WTC11 (cell line): ENCODE results near the gene IPO4. TPM values are rescaled to one million over a fixed set of nuclear protein-coding genes. Genes with fewer than 3 reads are reported as not detected.
A peak's percentile ranks its signal among the peaks of the same experiment; 100 is the strongest.

Experiments
- ATAC-seq: fragments of 200-7000 bp; cut with Tn5 transposase; 2 replicates; pipeline ENCODE4 v1.10.0; 2021; ENCODE audit warnings: mild to moderate bottlenecking, moderate library complexity
- CTCF ChIA-PET: fragments of 300-600 bp; sonication (Branson Sonifier 250); formaldehyde crosslinking; loops from one replicate; lab custom pipeline; 2021; ENCODE audit warnings: antibody characterized with exemption; lab: Charles Lee
- POLR2A ChIA-PET: fragments of 350-600 bp; sonication (Branson Sonifier 250); formaldehyde crosslinking; loops from one replicate; lab custom pipeline; 2021; ENCODE audit warnings: antibody characterized with exemption; lab: Charles Lee
- DNase-seq: peaks from one replicate; pipeline ENCODE4 v3.0.0; 2021; ENCODE audit warnings: low spot score
- H3K27ac Mint-ChIP-seq: 2 replicates; pipeline ENCODE4 v1.8.0; 2021; ENCODE audit warnings: mixed read lengths
- H3K27me3 Mint-ChIP-seq: 2 replicates; pipeline ENCODE4 v1.8.0; 2021; ENCODE audit warnings: low read depth, mild to moderate bottlenecking, moderate library complexity, mixed read lengths
- H3K36me3 Mint-ChIP-seq: 2 replicates; pipeline ENCODE4 v1.8.0; 2021; ENCODE audit warnings: mixed read lengths
- H3K4me1 Mint-ChIP-seq: 2 replicates; pipeline ENCODE4 v1.8.0; 2022; ENCODE audit warnings: mixed read lengths
- H3K4me3 Mint-ChIP-seq: 2 replicates; pipeline ENCODE4 v1.8.0; 2021; ENCODE audit warnings: mild to moderate bottlenecking, moderate library complexity, mixed read lengths
- H3K9me3 Mint-ChIP-seq: 2 replicates; pipeline ENCODE4 v1.8.0; 2021; ENCODE audit warnings: mixed read lengths
- AR ChIP-seq: fragments of 250-450 bp; sonication (Bioruptor Pico); IDR thresholded peaks from 2 replicates; pipeline ENCODE4 v1.9.0; 2021; ENCODE audit warnings: mild to moderate bottlenecking
- ATF2 ChIP-seq: sonication (generic); formaldehyde crosslinking; IDR thresholded peaks from 2 replicates; pipeline ENCODE4 v1.8.1; 2022; ENCODE audit warnings: low read depth, missing genetic modification reagents, borderline replicate concordance
- CDX4 ChIP-seq: fragments of 250-450 bp; sonication (Bioruptor Pico); IDR thresholded peaks from 2 replicates; pipeline ENCODE4 v1.9.0; 2021; ENCODE audit warnings: moderate library complexity, mild to moderate bottlenecking, inconsistent platforms, borderline replicate concordance
- CREB1 ChIP-seq: sonication (generic); formaldehyde crosslinking; IDR thresholded peaks from 2 replicates; pipeline ENCODE4 v1.8.0; 2023; ENCODE audit warnings: mild to moderate bottlenecking, missing genetic modification reagents
- ETV6 ChIP-seq: sonication (generic); formaldehyde crosslinking; IDR thresholded peaks from 2 replicates; pipeline ENCODE4 v1.8.1; 2022; ENCODE audit warnings: mild to moderate bottlenecking, missing genetic modification reagents
- FOXJ3 ChIP-seq: sonication (generic); formaldehyde crosslinking; IDR thresholded peaks from 2 replicates; pipeline ENCODE4 v1.9.0; 2021; ENCODE audit warnings: missing genetic modification reagents, mild to moderate bottlenecking, borderline replicate concordance
- GRHL2 ChIP-seq: fragments of 250-450 bp; sonication (Bioruptor Pico); IDR thresholded peaks from 2 replicates; pipeline ENCODE4 v1.8.0; 2022; ENCODE audit warnings: mild to moderate bottlenecking, moderate library complexity; ENCODE audit not compliant: insufficient replicate concordance, severe bottlenecking
- GTF2I ChIP-seq: fragments of 250-450 bp; sonication (Bioruptor Pico); conservative IDR thresholded peaks from 2 replicates; pipeline ENCODE4 v1.4.0; 2021; ENCODE audit warnings: mild to moderate bottlenecking
- HMGA2 ChIP-seq: fragments of 250-450 bp; sonication (Bioruptor Pico); IDR thresholded peaks from 2 replicates; pipeline ENCODE4 v1.4.0; 2021; ENCODE audit warnings: mild to moderate bottlenecking, moderate library complexity
- IRF1 ChIP-seq: sonication (generic); formaldehyde crosslinking; IDR thresholded peaks from 2 replicates; pipeline ENCODE4 v1.8.0; 2023; ENCODE audit warnings: missing genetic modification reagents
- JUN ChIP-seq: sonication (generic); formaldehyde crosslinking; IDR thresholded peaks from 2 replicates; pipeline ENCODE4 v1.8.0; 2023; ENCODE audit warnings: mild to moderate bottlenecking, missing genetic modification reagents
- MAX ChIP-seq: sonication (generic); formaldehyde crosslinking; IDR thresholded peaks from 2 replicates; pipeline ENCODE4 v1.8.0; 2022; ENCODE audit warnings: mild to moderate bottlenecking, missing genetic modification reagents
- MLX ChIP-seq: sonication (generic); formaldehyde crosslinking; IDR thresholded peaks from 2 replicates; pipeline ENCODE4 v1.8.1; 2023; ENCODE audit warnings: mild to moderate bottlenecking, missing genetic modification reagents, moderate library complexity
- NR1H2 ChIP-seq: sonication (generic); formaldehyde crosslinking; IDR thresholded peaks from 2 replicates; pipeline ENCODE4 v1.9.0; 2021; ENCODE audit warnings: mild to moderate bottlenecking, moderate library complexity, missing genetic modification reagents
- OVOL2 ChIP-seq: fragments of 250-450 bp; sonication (Bioruptor Pico); IDR thresholded peaks from 2 replicates; pipeline ENCODE4 v1.9.0; 2021; ENCODE audit warnings: mild to moderate bottlenecking, borderline replicate concordance
- SMAD4 ChIP-seq: sonication (generic); formaldehyde crosslinking; IDR thresholded peaks from 2 replicates; pipeline ENCODE4 v1.8.0; 2022; ENCODE audit warnings: mild to moderate bottlenecking, missing genetic modification reagents
- TP53 ChIP-seq: sonication (generic); formaldehyde crosslinking; IDR thresholded peaks from 2 replicates; pipeline ENCODE4 v1.8.1; 2023; ENCODE audit warnings: mild to moderate bottlenecking, missing genetic modification reagents
- ZBTB43 ChIP-seq: sonication (generic); formaldehyde crosslinking; IDR thresholded peaks from 2 replicates; pipeline ENCODE4 v1.8.1; 2023; ENCODE audit warnings: mild to moderate bottlenecking, missing genetic modification reagents
- ZNF219 ChIP-seq: sonication (generic); formaldehyde crosslinking; IDR thresholded peaks from 2 replicates; pipeline ENCODE4 v1.8.0; 2023; ENCODE audit warnings: missing genetic modification reagents, mild to moderate bottlenecking, borderline replicate concordance
- ZNF423 ChIP-seq: fragments of 250-450 bp; sonication (Bioruptor Pico); IDR thresholded peaks from 2 replicates; pipeline ENCODE4 v2.1.2; 2022; ENCODE audit warnings: mild to moderate bottlenecking, moderate library complexity
- total RNA-seq: library from RNA; stranded (reverse); gene quantifications from 3 replicates; pipeline ENCODE4 v1.2.3, GENCODE V29; 2021

IPO4 gene
- total RNA-seq, 1 experiment from 2014 or later = 128 TPM

GRCh38 chr14:24187539-24187915 lies 1.1 kb downstream of the IPO4 start:
- ChIA-PET CTCF (interaction anchor here (3.3 kb wide), 1 partner anchor 27 kb away, joined by 24 read pairs; the partner anchor contains the start of gene IRF9), POLR2A (interaction anchor here (0.6 to 1.7 kb wide), 3 partner anchors 55 to 667 kb away, joined by 3 to 8 read pairs (median 7); partner anchors contain the start of genes DCAF11, NRL and TINF2)
- Mint-ChIP-seq H3K4me3 (peak overlapping the region; percentile 89), H3K36me3 (peaks cover 35% of the 10 kb centered on the region), H3K27me3 (no peaks in the 10 kb centered on the region), H3K9me3 (no peaks in the 10 kb centered on the region), H3K4me1 (peaks cover 16% of the 10 kb centered on the region), H3K27ac (no peak overlapping the region)
- no peak for TF ChIP-seq TP53 (CRISPR knock-in tag)
- TF ChIP-seq ZBTB43 (CRISPR knock-in tag) = no peak
- no peak for TF ChIP-seq GTF2I (CRISPR knock-in tag)
- no peak for TF ChIP-seq JUN (CRISPR knock-in tag)
- TF ChIP-seq FOXJ3 = no peak
- TF ChIP-seq GRHL2 (CRISPR knock-in tag) = no peak
- TF ChIP-seq IRF1 (CRISPR knock-in tag) = no peak
- TF ChIP-seq CDX4 (CRISPR knock-in tag) = no peak
- TF ChIP-seq OVOL2 (CRISPR knock-in tag) = no peak
- no peak for TF ChIP-seq SMAD4 (CRISPR knock-in tag)
- no peak for TF ChIP-seq ZNF219 (CRISPR knock-in tag)
- no peak for TF ChIP-seq HMGA2
- no peak for TF ChIP-seq ETV6 (CRISPR knock-in tag)
- TF ChIP-seq MLX (CRISPR knock-in tag) = no peak
- no peak for TF ChIP-seq CREB1 (CRISPR knock-in tag)
- no peak for TF ChIP-seq ATF2
- TF ChIP-seq MAX (CRISPR knock-in tag) = no peak
- no peak for TF ChIP-seq NR1H2
- no peak for TF ChIP-seq AR (CRISPR knock-in tag)
- TF ChIP-seq ZNF423 = no peak
- DNase-seq (no peak), ATAC-seq (no peak)
